IMR-90 (cell line): Measurements from ENCODE around the gene RAI2. TPM values are rescaled to one million over a fixed set of nuclear protein-coding genes. Genes with fewer than 3 reads are reported as not detected.

Experiments
- ATAC-seq: fragments of 200-7000 bp; cut with Tn5 transposase; 2 replicates; pipeline ENCODE4 v1.9.1; 2020; ENCODE audit warnings: low read depth, mild to moderate bottlenecking, moderate library complexity
- BruUV-seq: library from RNA; stranded (reverse); fragments of 400-500 nt; replicated peaks from 2 replicates; lab custom pipeline; 2021; lab: Mats Ljungman, UMichigan
- CTCF ChIA-PET: fragments of 300-600 bp; formaldehyde crosslinking; extraction: SDS; loops from one replicate; lab custom pipeline; 2021; ENCODE audit warnings: antibody characterized with exemption; lab: Yijun Ruan, JAX
- POLR2A ChIA-PET: fragments of 300-600 bp; sonication (Branson Sonifier 250); formaldehyde crosslinking; loops from one replicate; lab custom pipeline; 2022; ENCODE audit warnings: antibody characterized with exemption; ENCODE audit not compliant: unreplicated experiment; lab: Charles Lee
- DNase-seq: peaks from one replicate; pipeline ENCODE4 v3.0.0; 2013
- H2AFZ ChIP-seq: replicated peaks from 2 replicates; pipeline ENCODE3; 2013; ENCODE audit warnings: low read length, mild to moderate bottlenecking; ENCODE audit not compliant: poor library complexity
- H2AK5ac ChIP-seq: 2 replicates; pipeline ENCODE4 v1.6.1; 2013; ENCODE audit warnings: low read depth, low read length, inconsistent platforms
- H2AK9ac ChIP-seq: replicated peaks from 2 replicates; pipeline ENCODE3; 2013; ENCODE audit warnings: mild to moderate bottlenecking, low read depth, low read length, moderate library complexity; ENCODE audit not compliant: poor library complexity
- H2BK120ac ChIP-seq: 2 replicates; pipeline ENCODE4 v1.6.1; 2013; ENCODE audit warnings: low read depth, low read length, inconsistent platforms
- H2BK15ac ChIP-seq: 3 replicates; pipeline ENCODE4 v1.6.1; 2013; ENCODE audit warnings: low read depth, low read length, inconsistent platforms
- H2BK20ac ChIP-seq: 2 replicates; pipeline ENCODE4 v1.6.1; 2013; ENCODE audit warnings: low read depth, mild to moderate bottlenecking, inconsistent platforms, low read length, moderate library complexity
- H2BK5ac ChIP-seq: 2 replicates; pipeline ENCODE4 v1.6.1; 2013; ENCODE audit warnings: mild to moderate bottlenecking, low read depth, low read length, inconsistent platforms; ENCODE audit not compliant: poor library complexity, severe bottlenecking
- H3K14ac ChIP-seq: replicated peaks from 2 replicates; pipeline ENCODE4 v1.6.1; 2013; ENCODE audit warnings: low read depth, low read length, inconsistent platforms
- H3K18ac ChIP-seq: 2 replicates; pipeline ENCODE4 v1.6.1; 2013; ENCODE audit warnings: low read depth, low read length, control low read depth
- H3K23ac ChIP-seq: 2 replicates; pipeline ENCODE4 v1.6.1; 2013; ENCODE audit warnings: low read depth, low read length, inconsistent platforms
- H3K27ac ChIP-seq: 2 replicates; pipeline ENCODE4 v1.5.1; 2013; ENCODE audit warnings: mild to moderate bottlenecking, control low read depth, low read length; ENCODE audit not compliant: insufficient read depth
- H3K27me3 ChIP-seq: 2 replicates; pipeline ENCODE4 v1.6.1; 2013; ENCODE audit warnings: low read length; ENCODE audit not compliant: control insufficient read depth, insufficient read depth
- H3K36me3 ChIP-seq: 2 replicates; pipeline ENCODE4 v1.6.1; 2013; ENCODE audit warnings: low read length, mixed read lengths; ENCODE audit not compliant: control insufficient read depth, insufficient read depth
- H3K4ac ChIP-seq: 2 replicates; pipeline ENCODE4 v1.6.1; 2013; ENCODE audit warnings: low read depth, low read length, inconsistent platforms
- H3K4me1 ChIP-seq: 2 replicates; pipeline ENCODE4 v1.6.1; 2013; ENCODE audit warnings: low read length, mixed read lengths; ENCODE audit not compliant: control insufficient read depth, insufficient read depth
- H3K4me2 ChIP-seq: 2 replicates; pipeline ENCODE4 v1.6.1; 2013; ENCODE audit warnings: low read depth, mild to moderate bottlenecking, control low read depth, low read length, moderate library complexity
- H3K4me3 ChIP-seq: 2 replicates; pipeline ENCODE4 v1.5.1; 2013; ENCODE audit warnings: low read depth, mild to moderate bottlenecking, control low read depth, low read length, moderate library complexity; ENCODE audit not compliant: insufficient read depth
- H3K56ac ChIP-seq: 2 replicates; pipeline ENCODE4 v1.6.1; 2013; ENCODE audit warnings: low read length, inconsistent platforms; ENCODE audit not compliant: insufficient read depth; ENCODE audit errors: extremely low read depth
- H3K79me1 ChIP-seq, 2 experiments: 2 replicates each; pipeline ENCODE4 v1.6.1; 2013; ENCODE audit warnings: low read length in 2 of 2, inconsistent platforms in 1 of 2, low read depth in 1 of 2
- H3K9ac ChIP-seq: 2 replicates; pipeline ENCODE4 v1.6.1; 2013; ENCODE audit warnings: low read depth, low read length, control low read depth
- H3K9me1 ChIP-seq: 2 replicates; pipeline ENCODE4 v1.6.1; 2013; ENCODE audit warnings: low read length, inconsistent platforms; ENCODE audit not compliant: insufficient read depth
- H3K9me3 ChIP-seq: 2 replicates; pipeline ENCODE4 v1.6.1; 2013; ENCODE audit warnings: low read length; ENCODE audit not compliant: control insufficient read depth, insufficient read depth
- H4K20me1 ChIP-seq: 2 replicates; pipeline ENCODE4 v1.6.1; 2013; ENCODE audit warnings: low read length, inconsistent platforms; ENCODE audit not compliant: insufficient read depth
- H4K5ac ChIP-seq: 2 replicates; pipeline ENCODE4 v1.6.1; 2013; ENCODE audit warnings: mild to moderate bottlenecking, low read depth, low read length, control low read depth
- H4K8ac ChIP-seq, 2 experiments: 2 replicates each; pipeline ENCODE4 v1.6.1; 2013; ENCODE audit warnings: low read depth in 2 of 2, low read length in 2 of 2, control low read depth in 1 of 2, inconsistent platforms in 1 of 2
- H4K91ac ChIP-seq: 2 replicates; pipeline ENCODE4 v1.6.1; 2013; ENCODE audit warnings: low read depth, low read length, inconsistent platforms; ENCODE audit not compliant: insufficient read depth
- BHLHE40 ChIP-seq: fragments of 150-350 bp; IDR thresholded peaks from 2 replicates; pipeline ENCODE4 v1.6.1; 2016; ENCODE audit warnings: mild to moderate bottlenecking, low read depth, low read length
- CEBPB ChIP-seq: IDR thresholded peaks from 2 replicates; pipeline ENCODE4 v1.6.1; 2012; ENCODE audit warnings: low read depth, low read length, improper control_type of control experiment
- CHD1 ChIP-seq: IDR thresholded peaks from 2 replicates; pipeline ENCODE4 v1.6.1; 2012; ENCODE audit warnings: low read depth, low read length, improper control_type of control experiment
- FOS ChIP-seq: fragments of 150-350 bp; IDR thresholded peaks from 2 replicates; pipeline ENCODE4 v1.6.1; 2016; ENCODE audit warnings: low read depth, low read length
- MAFK ChIP-seq: IDR thresholded peaks from 2 replicates; pipeline ENCODE4 v1.6.1; 2012; ENCODE audit warnings: low read depth, low read length, improper control_type of control experiment
- MAZ ChIP-seq: IDR thresholded peaks from 2 replicates; pipeline ENCODE4 v1.6.1; 2012; ENCODE audit warnings: low read depth, mild to moderate bottlenecking, low read length, improper control_type of control experiment, moderate library complexity, borderline replicate concordance
- NFE2L2 ChIP-seq: fragments of 150-350 bp; IDR thresholded peaks from 2 replicates; pipeline ENCODE4 v1.6.1; 2016; ENCODE audit warnings: low read depth, mild to moderate bottlenecking, low read length
- RAD21 ChIP-seq: IDR thresholded peaks from 2 replicates; pipeline ENCODE4 v1.6.1; 2012; ENCODE audit warnings: low read length, improper control_type of control experiment
- RCOR1 ChIP-seq: IDR thresholded peaks from 2 replicates; pipeline ENCODE4 v1.6.1; 2012; ENCODE audit warnings: mild to moderate bottlenecking, low read length, improper control_type of control experiment; ENCODE audit not compliant: insufficient replicate concordance
- USF2 ChIP-seq: fragments of 150-350 bp; IDR thresholded peaks from 2 replicates; pipeline ENCODE4 v1.6.1; 2017; ENCODE audit warnings: mild to moderate bottlenecking, antibody characterized with exemption, low read length, low read depth
- WGBS, 2 experiments: methylation state at CpG; one replicate each; pipeline versions ENCODE4 v1.1.5 to v1.1.7; 2013; ENCODE audit warnings: missing lambda C conversion rate in 2 of 2; ENCODE audit not compliant: insufficient read length in 1 of 2; ENCODE audit errors: extremely low coverage in 2 of 2; 5-methylcytosine and 5-hydroxymethylcytosine counted together
- dilution Hi-C: fragments of 300-500 bp; cut with HindIII; formaldehyde crosslinking; loops from one replicate; pipeline ENCODE4 v1.14.3; 2018; ENCODE audit warnings: low sequenced_read_pairs; ENCODE audit not compliant: unreplicated experiment
- in situ Hi-C: fragments of 300-500 bp; cut with MboI; formaldehyde crosslinking; loops from 3 replicates; pipeline ENCODE4 v1.14.3; 2019; ENCODE audit warnings: low sequenced_read_pairs, inconsistent platforms, mixed read lengths
- intact Hi-C: fragments of 100-400 bp; cut with micrococcal nuclease; formaldehyde crosslinking; loops from 2 replicates; pipeline ENCODE4 v1.10.0; 2022
- polyA plus RNA-seq, 3 experiments: library from polyadenylated mRNA; depleted of rRNA; stranded (reverse); fragments of >200 nt; gene quantifications; 2 replicates each; pipeline ENCODE4 v1.2.3, GENCODE V29; 2012; ENCODE audit warnings: low replicate concordance in 1 of 3
- total RNA-seq: library from RNA; depleted of rRNA; stranded (reverse); fragments of >200 nt; gene quantifications from 2 replicates; pipeline ENCODE4 v1.2.3, GENCODE V29; 2012
- TF ChIP-seq, protein P1 (sequence below): conservative IDR thresholded peaks from 2 replicates; pipeline ENCODE4 v1.5.1; 2012; ENCODE audit warnings: mild to moderate bottlenecking, low read depth, low read length, improper control_type of control experiment
- TF ChIP-seq, protein P2 (sequence below): fragments of 150-350 bp; IDR thresholded peaks from 2 replicates; pipeline ENCODE4 v1.6.1; 2016; ENCODE audit warnings: low read depth, mild to moderate bottlenecking, low read length, moderate library complexity, borderline replicate concordance

The RAI2 gene
- total and polyA plus RNA-seq, 2 of the 4 experiments (the other 2 are of a cell fraction), result 0.07 TPM; not detected in 1

DNA sequence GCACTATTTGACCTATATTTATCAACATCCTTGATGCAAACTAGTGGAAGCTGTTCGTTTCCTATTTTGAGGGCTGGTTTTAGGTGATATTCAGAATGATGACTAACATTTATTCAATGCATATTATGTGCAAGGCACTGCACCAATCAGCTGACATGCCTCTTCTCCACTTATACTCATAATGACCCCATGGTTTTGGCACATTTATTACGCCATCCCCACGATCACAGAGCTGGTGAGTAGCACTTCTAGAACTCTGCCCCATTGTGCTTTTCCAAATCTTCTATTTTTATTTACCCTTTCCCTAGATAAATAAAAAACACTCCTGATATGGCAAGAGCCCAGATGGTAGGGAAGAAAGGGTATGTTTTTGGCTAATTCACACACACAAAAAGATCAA, 110.7 kb downstream of the RAI2 start:
- H2BK120ac ChIP-seq, result no peak overlapping the region
- ATAC-seq, result no peak
- no peak overlapping the region for H3K9ac ChIP-seq
- no peak overlapping the region for H3K4me2 ChIP-seq
- dilution Hi-C loops, result no loop called here
- BruUV-seq, result no TSS peak
- H3K9me3 ChIP-seq, result no peaks in the 10 kb centered on the region
- H4K5ac ChIP-seq, result no peak overlapping the region
- H2BK20ac ChIP-seq, result no peak overlapping the region
- WGBS, 2 experiments, result no CpG with 5 or more reads among the region's 3 CpGs
- H3K27ac ChIP-seq, result no peak overlapping the region
- H2AK5ac ChIP-seq, result no peak overlapping the region
- DNase-seq, result no peak
- H3K14ac ChIP-seq, result no peak overlapping the region
- H3K36me3 ChIP-seq, result no peaks in the 10 kb centered on the region; the same call in 1 of the 2 replicates
- H3K4ac ChIP-seq, result no peak overlapping the region
- no peak overlapping the region for H2AK9ac ChIP-seq
- no peak overlapping the region for H3K56ac ChIP-seq
- in situ Hi-C loops, result loop anchor here (25.0 kb wide), 1 partner anchor 612 kb away; the partner anchor contains the start of gene SCML2
- H3K27me3 ChIP-seq, result no peaks in the 10 kb centered on the region
- H4K8ac ChIP-seq, result no peak overlapping the region
- no peaks in the 10 kb centered on the region; the same call in 1 of the 2 replicates for H4K20me1 ChIP-seq
- TF ChIP-seq, protein P1, sequence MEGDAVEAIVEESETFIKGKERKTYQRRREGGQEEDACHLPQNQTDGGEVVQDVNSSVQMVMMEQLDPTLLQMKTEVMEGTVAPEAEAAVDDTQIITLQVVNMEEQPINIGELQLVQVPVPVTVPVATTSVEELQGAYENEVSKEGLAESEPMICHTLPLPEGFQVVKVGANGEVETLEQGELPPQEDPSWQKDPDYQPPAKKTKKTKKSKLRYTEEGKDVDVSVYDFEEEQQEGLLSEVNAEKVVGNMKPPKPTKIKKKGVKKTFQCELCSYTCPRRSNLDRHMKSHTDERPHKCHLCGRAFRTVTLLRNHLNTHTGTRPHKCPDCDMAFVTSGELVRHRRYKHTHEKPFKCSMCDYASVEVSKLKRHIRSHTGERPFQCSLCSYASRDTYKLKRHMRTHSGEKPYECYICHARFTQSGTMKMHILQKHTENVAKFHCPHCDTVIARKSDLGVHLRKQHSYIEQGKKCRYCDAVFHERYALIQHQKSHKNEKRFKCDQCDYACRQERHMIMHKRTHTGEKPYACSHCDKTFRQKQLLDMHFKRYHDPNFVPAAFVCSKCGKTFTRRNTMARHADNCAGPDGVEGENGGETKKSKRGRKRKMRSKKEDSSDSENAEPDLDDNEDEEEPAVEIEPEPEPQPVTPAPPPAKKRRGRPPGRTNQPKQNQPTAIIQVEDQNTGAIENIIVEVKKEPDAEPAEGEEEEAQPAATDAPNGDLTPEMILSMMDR, result no peak
- TF ChIP-seq USF2, result no peak
- no peak for TF ChIP-seq MAZ
- no peak for TF ChIP-seq CEBPB
- no peak for TF ChIP-seq NFE2L2
- no peak for TF ChIP-seq FOS
- no peak for TF ChIP-seq RAD21
- TF ChIP-seq CHD1, result no peak
- TF ChIP-seq, protein P2, sequence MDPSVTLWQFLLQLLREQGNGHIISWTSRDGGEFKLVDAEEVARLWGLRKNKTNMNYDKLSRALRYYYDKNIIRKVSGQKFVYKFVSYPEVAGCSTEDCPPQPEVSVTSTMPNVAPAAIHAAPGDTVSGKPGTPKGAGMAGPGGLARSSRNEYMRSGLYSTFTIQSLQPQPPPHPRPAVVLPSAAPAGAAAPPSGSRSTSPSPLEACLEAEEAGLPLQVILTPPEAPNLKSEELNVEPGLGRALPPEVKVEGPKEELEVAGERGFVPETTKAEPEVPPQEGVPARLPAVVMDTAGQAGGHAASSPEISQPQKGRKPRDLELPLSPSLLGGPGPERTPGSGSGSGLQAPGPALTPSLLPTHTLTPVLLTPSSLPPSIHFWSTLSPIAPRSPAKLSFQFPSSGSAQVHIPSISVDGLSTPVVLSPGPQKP, result no peak
- TF ChIP-seq BHLHE40, result no peak
- TF ChIP-seq MAFK, result no peak
- no peak for TF ChIP-seq RCOR1
- H2BK5ac ChIP-seq, result no peak overlapping the region
- no peak overlapping the region for H3K18ac ChIP-seq
- H3K4me3 ChIP-seq, result no peak overlapping the region
- ChIA-PET CTCF (no interaction called here), POLR2A (no interaction called here)
- H3K4me1 ChIP-seq, result no peaks in the 10 kb centered on the region
- no peak overlapping the region for H2BK15ac ChIP-seq
- no peak overlapping the region for H4K91ac ChIP-seq
- no peaks in the 10 kb centered on the region for H3K9me1 ChIP-seq
- H3K23ac ChIP-seq, result no peak overlapping the region
- peaks cover 0 to 4% of the 10 kb centered on the region in 2 experiments; a peak in 1 of 4 replicates for H3K79me1 ChIP-seq
- no peak overlapping the region for H2AFZ ChIP-seq
- intact Hi-C loops, result loop anchor here (10.0 kb wide), 1 partner anchor 1694 kb away; no protein-coding TSS in a partner anchor
